ENCODE results near the gene PPP2R1A. TPM values are rescaled to one million over a fixed set of nuclear protein-coding genes. Genes with fewer than 3 reads are reported as not detected.

PPP2R1A gene
- total RNA-seq, 1 donor from 2014 or later: 160 TPM

GRCh38 chr19:52227196-52227940 is 37.5 kb downstream of the PPP2R1A start:
- no peak overlapping the region for H3K27ac ChIP-seq
- no peak for ATAC-seq
- no peaks in the 10 kb centered on the region for H3K27me3 ChIP-seq
- no peaks in the 10 kb centered on the region for H3K9me3 ChIP-seq
- TF ChIP-seq CTCF (IDR thresholded peaks at IDR 0.05): no peak
- intact Hi-C loops (cut with DNase I): no loop called here
- H3K4me1 ChIP-seq: no peaks in the 10 kb centered on the region
- no peak for DNase-seq
- H3K4me3 ChIP-seq: no peak overlapping the region
- H3K36me3 ChIP-seq: peaks cover 67% of the 10 kb centered on the region

GRCh38 chr19:52227980-52228379 is 38.1 kb downstream of the PPP2R1A start:
- H3K4me1 ChIP-seq: no peaks in the 10 kb centered on the region
- DNase-seq (no peak), ATAC-seq (no peak)
- no peaks in the 10 kb centered on the region for H3K9me3 ChIP-seq
- H3K36me3 ChIP-seq: peaks cover 61% of the 10 kb centered on the region
- no peak overlapping the region for H3K27ac ChIP-seq
- no peak for TF ChIP-seq CTCF (IDR thresholded peaks at IDR 0.05)
- no peaks in the 10 kb centered on the region for H3K27me3 ChIP-seq
- no peak overlapping the region for H3K4me3 ChIP-seq
- intact Hi-C loops (cut with DNase I): no loop called here

GRCh38 chr19:52229524-52229923 is 39.7 kb downstream of the PPP2R1A start:
- Histone ChIP-seq H3K27me3 (no peaks in the 10 kb centered on the region), H3K4me3 (no peak overlapping the region), H3K9me3 (no peaks in the 10 kb centered on the region), H3K36me3 (peaks cover 45% of the 10 kb centered on the region), H3K4me1 (no peaks in the 10 kb centered on the region), H3K27ac (no peak overlapping the region)
- ATAC-seq: no peak
- intact Hi-C loops (cut with DNase I): no loop called here
- no peak for DNase-seq
- TF ChIP-seq CTCF (IDR thresholded peaks at IDR 0.05): no peak

- Histone ChIP-seq H3K27ac (no peak overlapping the region), H3K4me3 (no peak overlapping the region), H3K4me1 (no peaks in the 10 kb centered on the region), H3K27me3 (no peaks in the 10 kb centered on the region), H3K36me3 (peaks cover 34% of the 10 kb centered on the region), H3K9me3 (no peaks in the 10 kb centered on the region)
- ATAC-seq: no peak
- DNase-seq: no peak
- TF ChIP-seq CTCF (IDR thresholded peaks at IDR 0.05): no peak
- intact Hi-C loops (cut with DNase I): no loop called here
Observed at GRCh38 chr19:52230685-52231084, 40.8 kb downstream of the PPP2R1A start.

- intact Hi-C loops (cut with DNase I): no loop called here
- no peak for ATAC-seq
Observed at GRCh38 chr19:52231154-52231910, 41.5 kb downstream of the PPP2R1A start.

More at GRCh38 chr19:52231154-52231910, 41.5 kb downstream of the PPP2R1A start:
- no peak overlapping the region for H3K27ac ChIP-seq
- no peaks in the 10 kb centered on the region for H3K9me3 ChIP-seq
- TF ChIP-seq CTCF (IDR thresholded peaks at IDR 0.05): no peak
- no peak for DNase-seq
- peaks cover 27% of the 10 kb centered on the region for H3K36me3 ChIP-seq
- no peaks in the 10 kb centered on the region for H3K4me1 ChIP-seq
- H3K27me3 ChIP-seq: no peaks in the 10 kb centered on the region
- H3K4me3 ChIP-seq: no peak overlapping the region

Data from upper lobe of right lung (tissue), 1 donor.